ENCODE data around the gene CELF2.

DNA sequence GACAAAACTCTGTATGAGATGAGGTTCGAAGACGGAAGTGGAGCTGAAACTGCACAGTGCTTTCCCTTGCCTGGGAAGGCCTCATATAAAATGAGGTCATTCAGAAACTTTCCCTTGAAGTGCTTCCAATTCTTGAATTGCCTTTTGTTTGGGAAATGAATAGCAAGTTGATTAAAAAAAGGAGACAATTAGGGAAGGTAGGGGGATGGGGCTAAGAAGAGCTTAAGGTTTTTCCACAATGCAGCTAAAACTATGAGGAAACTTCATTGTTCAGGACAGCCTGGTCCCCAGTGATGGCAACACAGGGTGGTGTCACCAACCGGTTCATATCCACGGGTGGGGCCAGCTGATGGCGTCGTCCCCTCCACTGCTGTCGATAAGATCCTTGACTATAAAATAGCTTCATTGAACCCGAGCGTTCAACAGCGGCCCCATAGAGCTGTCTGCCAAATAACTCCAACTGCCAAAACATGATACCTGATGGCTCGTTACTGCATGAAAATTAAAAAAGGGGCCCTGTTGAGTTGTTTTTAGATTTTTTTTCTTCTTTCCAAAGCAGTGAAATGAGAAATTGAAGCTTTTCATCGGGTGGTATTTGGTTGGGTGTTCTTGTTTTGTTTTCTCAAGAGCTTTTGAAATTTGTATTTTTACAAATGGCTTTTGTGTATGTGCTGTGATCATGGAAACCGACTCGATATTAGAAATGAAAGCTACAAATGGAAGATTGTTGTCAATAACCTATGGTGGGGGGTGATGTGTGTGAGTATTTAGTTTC, 2.8 kb upstream of the CELF2 start:
- TF ChIP-seq, protein P1, sequence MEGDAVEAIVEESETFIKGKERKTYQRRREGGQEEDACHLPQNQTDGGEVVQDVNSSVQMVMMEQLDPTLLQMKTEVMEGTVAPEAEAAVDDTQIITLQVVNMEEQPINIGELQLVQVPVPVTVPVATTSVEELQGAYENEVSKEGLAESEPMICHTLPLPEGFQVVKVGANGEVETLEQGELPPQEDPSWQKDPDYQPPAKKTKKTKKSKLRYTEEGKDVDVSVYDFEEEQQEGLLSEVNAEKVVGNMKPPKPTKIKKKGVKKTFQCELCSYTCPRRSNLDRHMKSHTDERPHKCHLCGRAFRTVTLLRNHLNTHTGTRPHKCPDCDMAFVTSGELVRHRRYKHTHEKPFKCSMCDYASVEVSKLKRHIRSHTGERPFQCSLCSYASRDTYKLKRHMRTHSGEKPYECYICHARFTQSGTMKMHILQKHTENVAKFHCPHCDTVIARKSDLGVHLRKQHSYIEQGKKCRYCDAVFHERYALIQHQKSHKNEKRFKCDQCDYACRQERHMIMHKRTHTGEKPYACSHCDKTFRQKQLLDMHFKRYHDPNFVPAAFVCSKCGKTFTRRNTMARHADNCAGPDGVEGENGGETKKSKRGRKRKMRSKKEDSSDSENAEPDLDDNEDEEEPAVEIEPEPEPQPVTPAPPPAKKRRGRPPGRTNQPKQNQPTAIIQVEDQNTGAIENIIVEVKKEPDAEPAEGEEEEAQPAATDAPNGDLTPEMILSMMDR (IDR thresholded peaks at IDR 0.05): no peak
- no peak for TF ChIP-seq POLR2A (IDR thresholded peaks at IDR 0.05)

All from body of pancreas (tissue), 4 donors.